GM23338 (cell line): ENCODE measurements around the gene FAT1. TPM values are rescaled to one million over a fixed set of nuclear protein-coding genes. Genes with fewer than 3 reads are reported as not detected.

ENCODE experiments used
- ATAC-seq: fragments of 200-7000 bp; cut with Tn5 transposase; 3 replicates; pipeline ENCODE4 v1.9.1; 2020
- DNase-seq: peaks from one replicate; pipeline ENCODE4 v3.0.0-alpha.2; 2015; ENCODE audit warnings: low spot score
- H2AFZ ChIP-seq: fragments of 200-600 bp; sonication (generic); 2 replicates; pipeline ENCODE4 v1.8.0; 2016; ENCODE audit warnings: antibody characterized with exemption, mild to moderate bottlenecking, moderate library complexity
- H3F3A ChIP-seq: fragments of 200-600 bp; sonication (generic); replicated peaks from 2 replicates; pipeline ENCODE4 v1.8.0; 2017; ENCODE audit warnings: antibody characterized with exemption, mixed run types, low read depth
- H3K27ac ChIP-seq: fragments of 200-600 bp; sonication (generic); 2 replicates; pipeline ENCODE4 v1.6.1; 2016; ENCODE audit warnings: low read depth
- H3K27me3 ChIP-seq: fragments of 200-600 bp; sonication (generic); 2 replicates; pipeline ENCODE4 v1.8.0; 2016; ENCODE audit warnings: mild to moderate bottlenecking, mixed run types, moderate library complexity; ENCODE audit not compliant: insufficient read depth
- H3K36me3 ChIP-seq: fragments of 200-600 bp; sonication (generic); 2 replicates; pipeline ENCODE4 v1.8.0; 2016; ENCODE audit warnings: mild to moderate bottlenecking; ENCODE audit not compliant: insufficient read depth
- H3K4me1 ChIP-seq: fragments of 200-600 bp; sonication (generic); 2 replicates; pipeline ENCODE4 v1.8.0; 2016; ENCODE audit warnings: mild to moderate bottlenecking, moderate library complexity; ENCODE audit not compliant: insufficient read depth
- H3K4me2 ChIP-seq: fragments of 200-600 bp; sonication (generic); 2 replicates; pipeline ENCODE4 v1.7.1; 2017; ENCODE audit warnings: mixed run types
- H3K4me3 ChIP-seq: fragments of 200-600 bp; sonication (generic); 2 replicates; pipeline ENCODE4 v1.6.1; 2016; ENCODE audit warnings: mixed run types
- H3K79me2 ChIP-seq: fragments of 200-600 bp; sonication (generic); replicated peaks from 2 replicates; pipeline ENCODE4 v1.8.0; 2017; ENCODE audit warnings: mild to moderate bottlenecking; ENCODE audit not compliant: insufficient read depth
- H3K9me2 ChIP-seq: fragments of 200-600 bp; sonication (generic); 2 replicates; pipeline ENCODE4 v1.8.0; 2017; ENCODE audit not compliant: insufficient read depth
- H4K20me1 ChIP-seq: fragments of 200-600 bp; sonication (generic); replicated peaks from 2 replicates; pipeline ENCODE4 v1.8.0; 2017; ENCODE audit warnings: mild to moderate bottlenecking; ENCODE audit not compliant: insufficient read depth
- H3K27ac Mint-ChIP-seq: 2 replicates; pipeline ENCODE4 v1.8.0; 2020; ENCODE audit warnings: inconsistent platforms, mild to moderate bottlenecking, moderate library complexity, mixed read lengths
- H3K27me3 Mint-ChIP-seq: 3 replicates; pipeline ENCODE4 v1.8.0; 2022; ENCODE audit warnings: low read depth, mild to moderate bottlenecking, moderate library complexity, mixed read lengths, inconsistent platforms; ENCODE audit not compliant: insufficient read depth, poor library complexity
- H3K36me3 Mint-ChIP-seq: 3 replicates; pipeline ENCODE4 v1.8.0; 2021; ENCODE audit warnings: low read depth, mild to moderate bottlenecking, inconsistent platforms, moderate library complexity, mixed read lengths
- H3K4me1 Mint-ChIP-seq: 3 replicates; pipeline ENCODE4 v1.8.0; 2020; ENCODE audit warnings: mild to moderate bottlenecking, inconsistent platforms, mixed read lengths
- H3K4me3 Mint-ChIP-seq: 3 replicates; pipeline ENCODE4 v1.8.0; 2021; ENCODE audit warnings: moderate library complexity, mild to moderate bottlenecking, inconsistent platforms, mixed read lengths
- H3K9me3 Mint-ChIP-seq: 3 replicates; pipeline ENCODE4 v1.8.0; 2020; ENCODE audit warnings: moderate library complexity, mild to moderate bottlenecking, inconsistent platforms, mixed read lengths
- CREB1 ChIP-seq: fragments of 250-450 bp; sonication (Bioruptor Pico); IDR thresholded peaks from 2 replicates; pipeline ENCODE4 v1.5.0; 2020; ENCODE audit warnings: low read depth, mild to moderate bottlenecking, moderate library complexity
- CTCF ChIP-seq, 2 experiments: fragments of 200-600 bp in 1 of 2; sonication (generic) in 1 of 2; conservative IDR thresholded peaks; 2 replicates each; pipeline versions ENCODE4 v1.5.1 to v1.6.1; 2016 to 2017; ENCODE audit warnings: antibody characterized with exemption in 2 of 2, low read depth in 2 of 2, mild to moderate bottlenecking in 2 of 2, moderate library complexity in 1 of 2
- EZH2 ChIP-seq: fragments of 200-600 bp; sonication (generic); IDR thresholded peaks from one replicate; pipeline ENCODE4 v1.8.0; 2017; ENCODE audit warnings: antibody characterized with exemption, mild to moderate bottlenecking, low read depth; ENCODE audit not compliant: unreplicated experiment
- EZH2phosphoT487 ChIP-seq: fragments of 200-600 bp; sonication (generic); IDR thresholded peaks from one replicate; pipeline ENCODE4 v1.8.1; 2018; ENCODE audit warnings: antibody characterized with exemption; ENCODE audit not compliant: unreplicated experiment
- JUNB ChIP-seq: IDR thresholded peaks from one replicate; pipeline ENCODE4 v1.6.1; 2016; ENCODE audit warnings: antibody characterized with exemption; ENCODE audit not compliant: unreplicated experiment
- NANOG ChIP-seq: IDR thresholded peaks from 2 replicates; pipeline ENCODE4 v1.6.1; 2016; ENCODE audit warnings: antibody characterized with exemption, borderline replicate concordance
- POLR2AphosphoS5 ChIP-seq: IDR thresholded peaks from 2 replicates; pipeline ENCODE4 v1.6.1; 2016; ENCODE audit warnings: antibody characterized with exemption, low read depth
- STAT1 ChIP-seq: IDR thresholded peaks from one replicate; pipeline ENCODE4 v1.6.1; 2016; ENCODE audit warnings: antibody characterized with exemption; ENCODE audit not compliant: unreplicated experiment
- ZNF114 ChIP-seq: fragments of 250-450 bp; sonication (Bioruptor Pico); IDR thresholded peaks from 2 replicates; pipeline ENCODE4 v1.5.0; 2020; ENCODE audit warnings: mild to moderate bottlenecking, moderate library complexity
- ZNF331 ChIP-seq: fragments of 250-450 bp; sonication (Bioruptor Pico); IDR thresholded peaks from 2 replicates; pipeline ENCODE4 v1.5.0; 2020; ENCODE audit warnings: low read depth, mild to moderate bottlenecking, moderate library complexity
- polyA plus RNA-seq: library from polyadenylated mRNA; unstranded; fragments of >200 nt; fragmentation: Nextera tagmentation; extraction: Ambion mirVana; gene quantifications from 2 replicates; pipeline ENCODE4 v1.2.1, GENCODE V29; 2016
- total RNA-seq: library from RNA; depleted of rRNA; stranded (reverse); fragments of >200 nt; shearing (Covaris generic); gene quantifications from 2 replicates; pipeline ENCODE4 v1.2.3, GENCODE V29; 2014
- TF ChIP-seq, protein P1 (sequence below): IDR thresholded peaks from one replicate; pipeline ENCODE4 v1.6.1; 2018; ENCODE audit warnings: antibody characterized with exemption; ENCODE audit not compliant: unreplicated experiment
- TF ChIP-seq, protein P2 (sequence below): fragments of 250-450 bp; sonication (Bioruptor Pico); IDR thresholded peaks from 2 replicates; pipeline ENCODE4 v1.5.0; 2020; ENCODE audit warnings: mild to moderate bottlenecking, moderate library complexity
- TF ChIP-seq, protein P3 (sequence below): IDR thresholded peaks from 2 replicates; pipeline ENCODE4 v1.6.1; 2016; ENCODE audit warnings: antibody characterized with exemption

Gene FAT1
- total and polyA plus RNA-seq, 2 experiments from 2014 or later = 37.6 to 137 TPM

- Histone ChIP-seq H3F3A (no peaks in the 10 kb centered on the region), H3K79me2 (peaks cover 97% of the 10 kb centered on the region), H2AFZ (no peak overlapping the region), H3K9me2 (no peaks in the 10 kb centered on the region), H3K27ac (no peak overlapping the region), H3K36me3 (no peaks in the 10 kb centered on the region; the same call in 1 of the 2 replicates), H4K20me1 (peaks cover 20% of the 10 kb centered on the region; the same call in 1 of the 2 replicates), H3K27me3 (no peaks in the 10 kb centered on the region), H3K4me1 (peaks cover 32% of the 10 kb centered on the region), H3K4me2 (peak overlapping the region; percentile 48; the same call in 1 of the 2 replicates), H3K4me3 (no peak overlapping the region)
- Mint-ChIP-seq H3K4me3 (no peak overlapping the region), H3K4me1 (peaks cover 58% of the 10 kb centered on the region), H3K36me3 (peaks cover 38% of the 10 kb centered on the region), H3K9me3 (no peaks in the 10 kb centered on the region), H3K27ac (peak overlapping the region; percentile 5; the same call in 1 of the 2 replicates), H3K27me3 (peaks cover 5% of the 10 kb centered on the region)
- ATAC-seq (no peak), DNase-seq (no peak)
- TF ChIP-seq NANOG (no peak), JUNB (no peak), CTCF (conservative IDR thresholded peaks at IDR 0.05; ENCODE audit: low read depth in 2 of 2) (no peak), ZNF114 (CRISPR knock-in tag) (no peak), ZNF331 (CRISPR knock-in tag) (no peak), EZH2phosphoT487 (no peak), EZH2 (no peak), CREB1 (CRISPR knock-in tag) (no peak), STAT1 (no peak), POLR2AphosphoS5 (no peak)
- TF ChIP-seq, protein P1, sequence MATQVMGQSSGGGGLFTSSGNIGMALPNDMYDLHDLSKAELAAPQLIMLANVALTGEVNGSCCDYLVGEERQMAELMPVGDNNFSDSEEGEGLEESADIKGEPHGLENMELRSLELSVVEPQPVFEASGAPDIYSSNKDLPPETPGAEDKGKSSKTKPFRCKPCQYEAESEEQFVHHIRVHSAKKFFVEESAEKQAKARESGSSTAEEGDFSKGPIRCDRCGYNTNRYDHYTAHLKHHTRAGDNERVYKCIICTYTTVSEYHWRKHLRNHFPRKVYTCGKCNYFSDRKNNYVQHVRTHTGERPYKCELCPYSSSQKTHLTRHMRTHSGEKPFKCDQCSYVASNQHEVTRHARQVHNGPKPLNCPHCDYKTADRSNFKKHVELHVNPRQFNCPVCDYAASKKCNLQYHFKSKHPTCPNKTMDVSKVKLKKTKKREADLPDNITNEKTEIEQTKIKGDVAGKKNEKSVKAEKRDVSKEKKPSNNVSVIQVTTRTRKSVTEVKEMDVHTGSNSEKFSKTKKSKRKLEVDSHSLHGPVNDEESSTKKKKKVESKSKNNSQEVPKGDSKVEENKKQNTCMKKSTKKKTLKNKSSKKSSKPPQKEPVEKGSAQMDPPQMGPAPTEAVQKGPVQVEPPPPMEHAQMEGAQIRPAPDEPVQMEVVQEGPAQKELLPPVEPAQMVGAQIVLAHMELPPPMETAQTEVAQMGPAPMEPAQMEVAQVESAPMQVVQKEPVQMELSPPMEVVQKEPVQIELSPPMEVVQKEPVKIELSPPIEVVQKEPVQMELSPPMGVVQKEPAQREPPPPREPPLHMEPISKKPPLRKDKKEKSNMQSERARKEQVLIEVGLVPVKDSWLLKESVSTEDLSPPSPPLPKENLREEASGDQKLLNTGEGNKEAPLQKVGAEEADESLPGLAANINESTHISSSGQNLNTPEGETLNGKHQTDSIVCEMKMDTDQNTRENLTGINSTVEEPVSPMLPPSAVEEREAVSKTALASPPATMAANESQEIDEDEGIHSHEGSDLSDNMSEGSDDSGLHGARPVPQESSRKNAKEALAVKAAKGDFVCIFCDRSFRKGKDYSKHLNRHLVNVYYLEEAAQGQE = no peak
- TF ChIP-seq, protein P2, sequence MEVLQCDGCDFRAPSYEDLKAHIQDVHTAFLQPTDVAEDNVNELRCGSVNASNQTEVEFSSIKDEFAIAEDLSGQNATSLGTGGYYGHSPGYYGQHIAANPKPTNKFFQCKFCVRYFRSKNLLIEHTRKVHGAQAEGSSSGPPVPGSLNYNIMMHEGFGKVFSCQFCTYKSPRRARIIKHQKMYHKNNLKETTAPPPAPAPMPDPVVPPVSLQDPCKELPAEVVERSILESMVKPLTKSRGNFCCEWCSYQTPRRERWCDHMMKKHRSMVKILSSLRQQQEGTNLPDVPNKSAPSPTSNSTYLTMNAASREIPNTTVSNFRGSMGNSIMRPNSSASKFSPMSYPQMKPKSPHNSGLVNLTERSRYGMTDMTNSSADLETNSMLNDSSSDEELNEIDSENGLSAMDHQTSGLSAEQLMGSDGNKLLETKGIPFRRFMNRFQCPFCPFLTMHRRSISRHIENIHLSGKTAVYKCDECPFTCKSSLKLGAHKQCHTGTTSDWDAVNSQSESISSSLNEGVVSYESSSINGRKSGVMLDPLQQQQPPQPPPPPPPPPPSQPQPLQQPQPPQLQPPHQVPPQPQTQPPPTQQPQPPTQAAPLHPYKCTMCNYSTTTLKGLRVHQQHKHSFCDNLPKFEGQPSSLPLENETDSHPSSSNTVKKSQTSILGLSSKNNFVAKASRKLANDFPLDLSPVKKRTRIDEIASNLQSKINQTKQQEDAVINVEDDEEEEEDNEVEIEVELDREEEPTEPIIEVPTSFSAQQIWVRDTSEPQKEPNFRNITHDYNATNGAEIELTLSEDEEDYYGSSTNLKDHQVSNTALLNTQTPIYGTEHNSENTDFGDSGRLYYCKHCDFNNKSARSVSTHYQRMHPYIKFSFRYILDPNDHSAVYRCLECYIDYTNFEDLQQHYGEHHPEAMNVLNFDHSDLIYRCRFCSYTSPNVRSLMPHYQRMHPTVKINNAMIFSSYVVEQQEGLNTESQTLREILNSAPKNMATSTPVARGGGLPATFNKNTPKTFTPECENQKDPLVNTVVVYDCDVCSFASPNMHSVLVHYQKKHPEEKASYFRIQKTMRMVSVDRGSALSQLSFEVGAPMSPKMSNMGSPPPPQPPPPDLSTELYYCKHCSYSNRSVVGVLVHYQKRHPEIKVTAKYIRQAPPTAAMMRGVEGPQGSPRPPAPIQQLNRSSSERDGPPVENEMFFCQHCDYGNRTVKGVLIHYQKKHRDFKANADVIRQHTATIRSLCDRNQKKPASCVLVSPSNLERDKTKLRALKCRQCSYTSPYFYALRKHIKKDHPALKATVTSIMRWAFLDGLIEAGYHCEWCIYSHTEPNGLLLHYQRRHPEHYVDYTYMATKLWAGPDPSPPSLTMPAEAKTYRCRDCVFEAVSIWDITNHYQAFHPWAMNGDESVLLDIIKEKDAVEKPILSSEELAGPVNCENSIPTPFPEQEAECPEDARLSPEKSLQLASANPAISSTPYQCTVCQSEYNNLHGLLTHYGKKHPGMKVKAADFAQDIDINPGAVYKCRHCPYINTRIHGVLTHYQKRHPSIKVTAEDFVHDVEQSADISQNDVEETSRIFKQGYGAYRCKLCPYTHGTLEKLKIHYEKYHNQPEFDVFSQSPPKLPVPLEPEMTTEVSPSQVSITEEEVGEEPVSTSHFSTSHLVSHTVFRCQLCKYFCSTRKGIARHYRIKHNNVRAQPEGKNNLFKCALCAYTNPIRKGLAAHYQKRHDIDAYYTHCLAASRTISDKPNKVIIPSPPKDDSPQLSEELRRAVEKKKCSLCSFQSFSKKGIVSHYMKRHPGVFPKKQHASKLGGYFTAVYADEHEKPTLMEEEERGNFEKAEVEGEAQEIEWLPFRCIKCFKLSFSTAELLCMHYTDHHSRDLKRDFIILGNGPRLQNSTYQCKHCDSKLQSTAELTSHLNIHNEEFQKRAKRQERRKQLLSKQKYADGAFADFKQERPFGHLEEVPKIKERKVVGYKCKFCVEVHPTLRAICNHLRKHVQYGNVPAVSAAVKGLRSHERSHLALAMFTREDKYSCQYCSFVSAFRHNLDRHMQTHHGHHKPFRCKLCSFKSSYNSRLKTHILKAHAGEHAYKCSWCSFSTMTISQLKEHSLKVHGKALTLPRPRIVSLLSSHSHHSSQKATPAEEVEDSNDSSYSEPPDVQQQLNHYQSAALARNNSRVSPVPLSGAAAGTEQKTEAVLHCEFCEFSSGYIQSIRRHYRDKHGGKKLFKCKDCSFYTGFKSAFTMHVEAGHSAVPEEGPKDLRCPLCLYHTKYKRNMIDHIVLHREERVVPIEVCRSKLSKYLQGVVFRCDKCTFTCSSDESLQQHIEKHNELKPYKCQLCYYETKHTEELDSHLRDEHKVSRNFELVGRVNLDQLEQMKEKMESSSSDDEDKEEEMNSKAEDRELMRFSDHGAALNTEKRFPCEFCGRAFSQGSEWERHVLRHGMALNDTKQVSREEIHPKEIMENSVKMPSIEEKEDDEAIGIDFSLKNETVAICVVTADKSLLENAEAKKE = no peak
- TF ChIP-seq, protein P3, sequence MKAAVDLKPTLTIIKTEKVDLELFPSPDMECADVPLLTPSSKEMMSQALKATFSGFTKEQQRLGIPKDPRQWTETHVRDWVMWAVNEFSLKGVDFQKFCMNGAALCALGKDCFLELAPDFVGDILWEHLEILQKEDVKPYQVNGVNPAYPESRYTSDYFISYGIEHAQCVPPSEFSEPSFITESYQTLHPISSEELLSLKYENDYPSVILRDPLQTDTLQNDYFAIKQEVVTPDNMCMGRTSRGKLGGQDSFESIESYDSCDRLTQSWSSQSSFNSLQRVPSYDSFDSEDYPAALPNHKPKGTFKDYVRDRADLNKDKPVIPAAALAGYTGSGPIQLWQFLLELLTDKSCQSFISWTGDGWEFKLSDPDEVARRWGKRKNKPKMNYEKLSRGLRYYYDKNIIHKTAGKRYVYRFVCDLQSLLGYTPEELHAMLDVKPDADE = no peak
Measured at GRCh38 chr4:186702297-186702696, 21.4 kb downstream of the FAT1 start.
